ENCODE data around the gene SCIMP. TPM values are rescaled to one million over a fixed set of nuclear protein-coding genes. Genes with fewer than 3 reads are reported as not detected.

Gene SCIMP
- total and polyA plus RNA-seq, 2 of the 13 experiments (the other 11 are each of a cell fraction or from before 2014, with no cell fraction given): not detected

- peak; percentile 96 for TF ChIP-seq ZBTB14 (CRISPR knock-in tag; IDR thresholded peaks at IDR 0.05)
- TF ChIP-seq GABPB1 (CRISPR knock-in tag; IDR thresholded peaks at IDR 0.05): peak; percentile 74; the same call in 1 of the 2 replicates
- TF ChIP-seq KDM5A (IDR thresholded peaks at IDR 0.05; ENCODE audit: borderline replicate concordance, low read length): peak; percentile 59; the same call in 1 of the 2 replicates
- 0 out of 2 replicates have a peak, but pooled peaks have one; percentile 25 for TF ChIP-seq ZNF710 (CRISPR knock-in tag; IDR thresholded peaks at IDR 0.05; ENCODE audit: borderline replicate concordance)
- TF ChIP-seq ATRX (CRISPR knock-in tag; IDR thresholded peaks at IDR 0.05; ENCODE audit: borderline replicate concordance): no peak
- no peak for TF ChIP-seq YEATS2 (CRISPR knock-in tag; IDR thresholded peaks at IDR 0.05; ENCODE audit: borderline replicate concordance)
- peak; percentile 35; the same call in 1 of the 2 replicates for TF ChIP-seq SIN3A (IDR thresholded peaks at IDR 0.05; ENCODE audit: borderline replicate concordance, low read depth, low read length)
- peak; percentile 74; the same call in 1 of the 2 replicates for TF ChIP-seq CHD2 (IDR thresholded peaks at IDR 0.05; ENCODE audit: low read depth, low read length)
- 0 out of 2 replicates have a peak, but pooled peaks have one; percentile 2 for TF ChIP-seq CEBPG (CRISPR knock-in tag; IDR thresholded peaks at IDR 0.05)
- no peak for TF ChIP-seq HNRNPL (IDR thresholded peaks at IDR 0.05; ENCODE audit: low read depth, low read length)
- peak; percentile 58; the same call in 1 of the 2 replicates for TF ChIP-seq NAIF1 (CRISPR knock-in tag; IDR thresholded peaks at IDR 0.05; ENCODE audit: borderline replicate concordance)
- TF ChIP-seq MLLT10 (CRISPR knock-in tag; IDR thresholded peaks at IDR 0.05): no peak
- no peak for TF ChIP-seq AGO1 (IDR thresholded peaks at IDR 0.05; ENCODE audit: low read depth, low read length, poor library complexity, severe bottlenecking)
- TF ChIP-seq ZSCAN21 (CRISPR knock-in tag; IDR thresholded peaks at IDR 0.05; ENCODE audit: borderline replicate concordance): 0 out of 2 replicates have a peak, but pooled peaks have one; percentile 57
- no peak for TF ChIP-seq NCOA5 (CRISPR knock-in tag; IDR thresholded peaks at IDR 0.05)
- TF ChIP-seq TFE3 (CRISPR knock-in tag; IDR thresholded peaks at IDR 0.05): peak; percentile 74
- TF ChIP-seq FOSL2 (CRISPR knock-in tag; IDR thresholded peaks at IDR 0.05): peak; percentile 11; the same call in 1 of the 2 replicates
- no peak for TF ChIP-seq GPBP1L1 (CRISPR knock-in tag; IDR thresholded peaks at IDR 0.05)
- peak; percentile 71 for TF ChIP-seq MAZ (IDR thresholded peaks at IDR 0.05; ENCODE audit: borderline replicate concordance, low read depth, low read length)
- peak; percentile 91; the same call in 1 of the 2 replicates for TF ChIP-seq MAZ (CRISPR knock-in tag; IDR thresholded peaks at IDR 0.05; ENCODE audit: low read depth)
- TF ChIP-seq KLF13 (CRISPR knock-in tag; IDR thresholded peaks at IDR 0.05): no peak
Measured at GRCh38 chr17:5281814-5282641, 47.4 kb upstream of the SCIMP start, which contains the start of gene RABEP1 (continued).
